HCT116 (cell line): Measurements from ENCODE around the gene BUB3.

ENCODE experiments used
- ATF3 ChIP-seq: IDR thresholded peaks from 2 replicates; pipeline ENCODE4 v1.6.1; 2012
- CTCF ChIP-seq, 3 experiments: fragments of 200-600 bp in 1 of 3; sonication (generic) in 1 of 3; IDR thresholded peaks in 2 of 3; conservative IDR thresholded peaks in 1 of 3; 2 replicates each; pipeline ENCODE4 v1.5.1; 2012 to 2017; ENCODE audit warnings: low read depth in 2 of 3, low read length in 2 of 3, antibody characterized with exemption in 1 of 3, borderline replicate concordance in 1 of 3, control low read depth in 1 of 3, mild to moderate bottlenecking in 1 of 3, mixed read lengths in 1 of 3, mixed run types in 1 of 3, moderate library complexity in 1 of 3; ENCODE audit not compliant: insufficient read depth in 1 of 3
- EGR1 ChIP-seq: IDR thresholded peaks from 2 replicates; pipeline ENCODE4 v1.6.1; 2012; ENCODE audit warnings: low read depth
- EZH2 ChIP-seq: fragments of 200-600 bp; sonication (generic); IDR thresholded peaks from 2 replicates; pipeline ENCODE4 v1.6.1; 2017; ENCODE audit warnings: antibody characterized with exemption, mixed run types
- EZH2phosphoT487 ChIP-seq: fragments of 200-600 bp; IDR thresholded peaks from 2 replicates; pipeline ENCODE4 v1.6.1; 2018; ENCODE audit warnings: antibody characterized with exemption, borderline replicate concordance
- JUND ChIP-seq: IDR thresholded peaks from 2 replicates; pipeline ENCODE4 v1.6.1; 2012
- POLR2A ChIP-seq: IDR thresholded peaks from 2 replicates; pipeline ENCODE4 v1.7.0; 2011; ENCODE audit warnings: borderline replicate concordance; ENCODE audit not compliant: insufficient read depth, insufficient read length; ENCODE audit errors: extremely low read depth
- POLR2AphosphoS5 ChIP-seq: IDR thresholded peaks from 2 replicates; pipeline ENCODE4 v1.6.1; 2011; ENCODE audit warnings: mild to moderate bottlenecking, low read depth, low read length, moderate library complexity
- RAD21 ChIP-seq: IDR thresholded peaks from 2 replicates; pipeline ENCODE4 v1.6.1; 2012; ENCODE audit warnings: low read depth, mild to moderate bottlenecking
- REST ChIP-seq: IDR thresholded peaks from 2 replicates; pipeline ENCODE4 v1.6.1; 2012; ENCODE audit warnings: low read depth

GRCh38 chr10:123109466-123109865 is 44.7 kb upstream of the BUB3 start:
- no peak for TF ChIP-seq EZH2phosphoT487
- TF ChIP-seq CTCF (IDR thresholded peaks at IDR 0.05 in 2 of 3, conservative IDR thresholded peaks at IDR 0.05 in 1 of 3; ENCODE audit: borderline replicate concordance in 1 of 3, insufficient read depth in 1 of 3, low read depth in 2 of 3, low read length in 2 of 3), result no peak
- TF ChIP-seq ATF3, result no peak
- TF ChIP-seq POLR2AphosphoS5, result no peak
- no peak for TF ChIP-seq POLR2A
- TF ChIP-seq REST, result no peak
- no peak for TF ChIP-seq RAD21
- TF ChIP-seq JUND, result no peak
- no peak for TF ChIP-seq EGR1
- TF ChIP-seq EZH2, result no peak
